NCI-H446 treated with DMSO at 0.1 percent for 48 hours (cell line): Measurements from ENCODE around the gene LRRC75B.
"Not testable (repeated sequence)": the region's sequence is repeated elsewhere in the genome, so short reads cannot be mapped to it uniquely, and the experiment has no call there.

Experiments used
- DNase-seq: peaks from one replicate; lab custom pipeline; 2025; lab: John Stamatoyannopoulos, UW

The LRRC75B gene

GRCh38 chr22:24602105-24602749, 9.4 kb upstream of the LRRC75B start:
- not testable (repeated sequence) for DNase-seq

DNA sequence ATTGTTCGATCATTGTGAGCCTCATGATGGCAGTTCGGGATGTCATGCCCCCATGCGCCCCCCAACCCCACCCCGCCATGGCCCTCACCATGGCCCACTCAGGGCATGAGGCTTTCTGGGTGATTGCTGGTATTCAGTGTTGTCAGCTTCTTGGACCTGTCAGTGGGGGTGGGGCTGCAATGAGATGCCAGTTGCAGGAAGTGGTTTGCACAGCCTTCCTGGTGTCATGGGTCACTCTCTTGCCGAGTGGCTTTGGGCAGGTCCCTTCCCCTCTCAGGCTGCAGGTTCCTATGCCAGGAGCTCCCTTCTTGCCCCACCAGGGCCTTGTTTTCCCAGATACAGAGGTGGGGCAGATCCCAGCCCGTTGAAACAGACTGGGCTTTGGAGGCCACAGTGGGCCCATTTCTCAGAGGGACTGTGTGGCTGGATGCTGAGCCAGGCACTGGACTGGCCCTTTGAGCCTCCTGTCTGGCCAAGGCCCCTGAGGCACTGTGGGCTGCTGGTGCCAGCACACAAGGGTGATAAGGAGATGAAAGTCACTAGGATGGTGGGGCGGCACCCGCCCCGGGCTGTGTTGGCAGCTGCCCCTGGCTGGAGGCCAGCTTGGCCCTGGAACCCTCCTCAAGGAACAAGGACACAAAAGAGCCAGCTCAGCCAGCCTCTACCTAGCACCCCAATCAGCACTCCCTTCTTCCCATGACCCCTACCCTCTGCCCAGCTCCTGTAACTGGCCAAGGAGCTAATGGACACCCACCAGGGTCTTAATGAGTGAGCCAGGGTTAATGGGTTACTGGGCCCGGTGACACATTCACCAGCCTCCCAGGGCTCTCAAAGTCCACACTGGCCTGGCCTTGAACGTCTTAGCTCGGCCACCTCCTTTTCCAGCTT, 8.6 kb upstream of the LRRC75B start:
- DNase-seq, result no peak

- DNase-seq, result not testable (repeated sequence)
These were observed 7.3 kb upstream of the LRRC75B start for GRCh38 chr22:24599958-24600715.

DNA sequence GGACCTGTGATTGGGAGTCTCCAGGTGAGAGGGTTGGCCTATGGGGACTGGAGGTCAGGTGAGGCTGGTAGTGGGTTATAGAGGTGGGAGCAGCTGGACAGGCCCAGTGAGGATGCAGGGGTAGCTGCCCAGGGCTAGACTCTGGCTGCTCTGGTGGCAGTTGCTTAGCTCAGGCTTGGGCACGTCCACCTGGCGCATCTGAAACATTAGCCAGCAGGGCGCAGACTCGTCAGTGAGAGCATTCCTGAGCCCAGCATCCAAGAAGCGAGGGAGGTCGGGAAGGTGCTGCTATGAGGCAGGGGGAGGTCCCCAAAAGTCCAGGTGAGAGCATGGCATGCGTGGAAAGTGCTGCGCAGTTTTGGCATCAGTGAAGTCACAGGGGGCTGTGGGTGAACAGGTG, 6.6 kb upstream of the LRRC75B start:
- DNase-seq, result no peak

DNA sequence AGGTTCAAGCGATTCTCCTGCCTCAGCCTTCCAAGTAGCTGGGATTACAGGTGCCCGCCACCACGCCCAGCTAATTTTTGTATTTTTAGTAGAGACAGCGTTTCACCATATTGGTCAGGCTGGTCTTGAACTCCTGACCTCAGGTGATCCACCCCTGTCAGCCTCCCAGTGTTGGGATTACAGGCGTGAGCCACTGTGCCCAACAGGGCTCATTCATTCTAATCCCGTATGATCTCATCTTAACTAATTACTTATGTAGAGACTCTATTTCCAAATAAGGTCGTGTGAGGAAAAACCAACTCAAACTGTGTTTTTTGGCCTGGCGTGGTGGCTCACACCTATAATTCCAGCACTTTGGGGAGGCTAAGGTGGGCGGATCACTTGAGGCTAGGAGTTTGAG, 4.2 kb upstream of the LRRC75B start:
- DNase-seq, result not testable (repeated sequence)

DNA sequence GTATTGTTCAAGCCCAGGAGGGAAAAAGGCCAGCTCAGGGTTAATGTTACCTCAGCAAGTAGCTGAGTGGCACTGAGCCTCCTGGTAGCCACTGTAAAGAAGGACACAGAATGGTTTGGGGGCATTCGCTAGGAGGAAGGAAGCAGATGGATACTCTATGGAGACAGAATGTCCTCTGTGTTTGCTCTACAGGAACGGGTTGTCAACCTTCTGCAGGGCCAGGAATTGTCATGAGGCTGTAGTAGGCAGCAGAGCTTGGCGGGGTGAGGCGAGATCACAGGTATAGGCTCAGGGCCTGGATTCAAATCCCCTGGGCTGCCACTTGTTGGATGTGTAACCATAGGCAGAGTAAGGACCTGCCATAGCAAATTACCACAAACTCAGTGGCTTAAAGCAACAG, 3.0 kb upstream of the LRRC75B start:
- no peak for DNase-seq

- no peak for DNase-seq
These were observed 2.4 kb upstream of the LRRC75B start for GRCh38 chr22:24595228-24595627.

GRCh38 chr22:24594569-24595120, 1.8 kb upstream of the LRRC75B start:
- DNase-seq, result no peak

GRCh38 chr22:24593836-24594568, 1.1 kb upstream of the LRRC75B start:
- DNase-seq, result no peak

GRCh38 chr22:24593559-24593835, 624 bp upstream of the LRRC75B start:
- not testable (repeated sequence) for DNase-seq

- no peak for DNase-seq
These were observed 619 bp downstream of the LRRC75B start for GRCh38 chr22:24592058-24592850.

DNA sequence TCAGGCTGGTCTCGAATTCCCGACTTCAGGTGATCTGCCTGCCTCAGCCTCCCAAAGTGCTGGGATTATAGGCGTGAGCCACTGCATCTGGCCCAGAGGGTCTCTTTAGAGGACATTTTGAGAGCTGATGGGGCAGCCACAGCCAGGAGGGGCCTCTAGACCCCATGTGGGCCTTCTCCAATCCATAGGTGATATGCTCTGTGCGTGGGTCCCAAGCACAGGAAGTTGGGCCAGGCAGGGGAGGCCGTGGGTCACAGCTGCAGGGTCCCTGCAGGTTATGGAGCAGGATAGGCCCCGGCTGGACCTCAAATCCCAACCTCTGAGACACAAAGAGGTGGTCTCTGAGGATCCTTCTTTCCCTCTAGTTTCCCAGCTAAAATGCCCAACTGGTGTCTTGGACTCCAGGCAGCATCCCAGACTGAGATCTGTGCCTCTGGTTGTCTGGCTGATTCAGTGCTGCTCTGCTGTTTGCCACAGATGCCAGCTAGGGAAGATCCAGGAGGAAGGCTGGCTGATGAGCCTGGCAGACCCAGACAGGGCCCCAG, 1.5 kb downstream of the LRRC75B start:
- no peak for DNase-seq

DNA sequence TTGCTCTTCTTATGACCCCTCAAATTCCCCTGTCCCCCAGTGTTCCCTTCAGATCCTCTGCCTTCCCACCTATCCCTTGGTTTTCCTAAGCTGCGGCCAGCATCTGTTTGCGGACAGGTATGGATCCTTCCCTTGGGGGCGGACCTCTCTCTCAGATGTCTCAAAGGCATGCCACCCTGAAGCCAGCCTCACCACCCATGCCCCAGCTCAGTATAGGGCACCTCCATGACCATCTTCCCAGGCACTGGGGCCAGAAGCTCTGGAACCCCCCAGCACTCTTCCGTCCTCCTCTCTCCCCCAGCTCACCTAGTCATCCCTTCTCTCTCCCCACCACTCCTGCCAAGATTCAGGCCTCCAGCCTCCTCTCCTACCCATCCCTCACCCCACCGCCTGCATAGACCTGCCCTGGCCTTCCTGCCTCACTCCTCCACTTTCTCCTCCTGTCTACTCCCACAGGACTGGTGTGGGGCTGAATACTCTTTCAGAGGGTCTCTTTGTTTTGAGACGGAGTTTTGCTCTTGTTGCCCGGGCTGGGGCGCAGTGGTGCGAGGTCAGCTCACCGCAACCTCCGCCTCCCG, 2.2 kb downstream of the LRRC75B start:
- DNase-seq, result no peak

DNA sequence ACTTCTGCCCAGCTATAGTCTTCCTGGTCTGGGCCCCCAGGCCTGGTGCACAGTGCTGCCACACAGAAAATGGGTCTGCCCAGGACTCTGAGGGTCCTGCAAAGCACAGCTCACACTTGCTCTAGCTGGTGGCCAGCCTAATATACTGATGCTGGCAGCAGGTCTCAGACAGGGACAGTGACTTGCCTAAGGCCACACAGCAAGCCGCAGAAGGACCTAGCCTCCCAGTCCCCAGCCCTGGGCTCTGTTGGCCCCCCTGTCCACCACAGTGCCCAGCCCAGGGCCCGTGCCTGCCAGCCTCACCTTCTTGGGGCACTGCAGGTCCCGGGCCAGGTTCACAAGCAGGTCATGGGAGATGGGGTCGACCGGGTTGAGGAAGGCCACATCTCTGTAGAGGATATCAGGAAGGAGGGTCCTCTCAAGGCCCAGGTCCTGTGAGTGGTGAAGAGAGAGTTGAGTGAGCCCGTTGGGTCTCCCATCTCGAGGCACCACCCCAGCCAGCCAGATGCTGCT, 3.3 kb downstream of the LRRC75B start:
- no peak for DNase-seq

DNA sequence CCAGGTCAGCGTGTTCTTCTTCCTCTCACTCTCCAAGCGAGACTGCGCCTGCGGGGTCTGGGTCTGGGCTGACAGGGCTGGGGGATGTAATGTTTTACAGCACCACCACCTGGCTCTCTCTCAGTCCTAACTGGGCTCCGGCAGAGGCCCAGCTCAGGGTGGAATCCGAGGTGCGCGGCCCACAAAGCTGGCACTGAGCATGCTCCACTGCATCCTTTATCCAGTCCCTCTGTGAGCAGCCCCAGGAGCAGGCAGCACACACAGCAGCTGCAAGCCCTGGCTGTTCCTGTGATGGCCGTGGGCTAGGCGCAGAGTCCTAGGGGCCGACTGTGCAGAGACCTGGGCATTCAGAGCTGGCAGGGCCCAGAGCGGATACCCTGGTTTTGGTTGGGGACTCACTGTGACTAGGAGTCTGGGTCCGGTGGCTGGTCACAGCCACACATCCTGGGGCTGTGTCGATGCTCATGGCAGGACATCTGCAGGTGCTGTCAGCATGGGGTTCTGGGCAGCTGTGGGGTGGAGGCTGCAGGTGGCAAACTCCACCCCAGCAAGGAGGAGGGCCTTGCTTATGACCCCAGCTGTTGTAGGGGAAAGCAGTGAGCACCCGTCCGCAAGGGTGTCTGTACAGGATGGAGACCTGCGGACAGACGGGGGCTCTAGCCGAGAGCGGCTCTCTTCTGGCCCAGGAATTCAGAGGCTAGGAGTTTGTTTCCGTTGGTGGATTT, 4.0 kb downstream of the LRRC75B start:
- DNase-seq, result no peak

DNA sequence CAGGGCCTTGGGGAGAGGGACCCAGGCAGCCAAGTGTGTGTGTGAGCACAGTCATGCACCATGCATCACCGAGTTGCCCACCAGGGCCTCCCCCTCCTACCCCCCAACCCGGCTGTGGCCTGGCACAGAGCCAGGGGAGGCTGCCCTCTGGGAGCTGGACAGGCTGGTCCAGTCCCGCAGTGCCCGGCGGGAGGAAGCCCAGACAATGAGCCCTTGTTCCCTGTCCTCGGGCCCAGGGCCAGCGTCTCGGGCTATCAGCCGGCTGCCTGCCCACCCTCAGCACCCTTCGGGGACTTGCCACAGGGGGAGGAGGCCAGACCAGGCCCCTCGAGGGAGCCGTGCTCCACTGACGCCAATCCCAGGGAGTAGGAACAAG, 4.5 kb downstream of the LRRC75B start:
- no peak for DNase-seq

DNA sequence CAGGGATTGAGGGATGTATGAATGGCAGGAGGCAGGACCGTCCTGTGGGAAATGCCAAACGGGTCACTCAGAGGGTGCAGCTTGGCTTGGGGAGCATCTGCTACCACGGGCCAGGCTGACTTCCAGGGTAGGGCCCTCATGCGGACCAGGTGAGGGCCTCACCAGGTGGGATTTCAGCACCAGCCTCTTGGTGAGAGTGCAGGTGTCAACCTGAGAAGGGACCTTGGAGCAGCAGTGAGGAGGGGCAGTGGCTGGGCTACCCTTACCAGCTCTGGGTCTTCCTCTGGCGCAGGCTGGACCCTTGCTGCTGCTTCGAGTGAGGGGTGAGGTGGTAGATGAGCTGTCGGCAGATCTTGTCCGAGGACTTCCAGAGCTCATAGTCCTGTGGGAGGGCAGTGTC, 4.9 kb downstream of the LRRC75B start:
- no peak for DNase-seq

- no peak for DNase-seq
These were observed 5.6 kb downstream of the LRRC75B start for GRCh38 chr22:24587251-24587650.

DNA sequence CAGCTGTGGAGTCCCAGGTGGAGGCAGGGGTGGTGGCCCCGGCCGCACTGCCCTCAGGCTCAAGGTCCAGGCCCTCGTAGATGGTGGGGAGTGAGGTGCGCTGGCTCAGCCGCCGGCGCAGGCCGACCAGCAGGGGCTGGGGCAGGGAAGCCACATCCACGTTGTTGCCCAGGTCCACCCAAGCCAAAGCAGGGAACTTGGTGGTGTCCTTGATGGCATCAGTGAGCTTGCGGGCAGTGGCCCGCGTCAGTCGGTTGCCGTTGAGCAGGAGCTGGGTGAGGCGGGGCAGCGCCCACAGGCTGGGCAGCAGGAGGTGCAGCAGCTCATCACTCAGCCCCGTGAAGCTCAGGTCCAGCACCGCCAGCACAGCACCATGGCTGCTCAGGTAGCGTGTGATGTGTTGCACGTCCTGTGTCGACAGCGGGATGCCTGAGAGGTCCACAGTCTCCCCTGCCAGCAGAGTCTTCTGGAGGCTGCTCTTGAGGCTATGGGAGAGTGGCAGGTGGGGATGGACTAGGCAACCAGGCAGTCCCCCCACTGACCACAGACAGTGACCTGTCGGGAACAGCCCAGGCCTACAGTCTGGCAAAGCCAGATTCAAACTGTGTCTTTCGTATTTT, 6.8 kb downstream of the LRRC75B start:
- no peak for DNase-seq
